ACHN (cell line): ENCODE measurements around the gene CSNK1G2.

Source experiments
- DNase-seq: peaks from one replicate; pipeline ENCODE4 v3.0.0-alpha.2; 2015
- in situ Hi-C: cut with HindIII; loops from 2 replicates; pipeline ENCODE4 v1.10.0; 2017; ENCODE audit warnings: low sequenced_read_pairs, low pct_ligation_motif_present, low pct_unique_long_range_greater_than_20kb

CSNK1G2 gene

GRCh38 chr19:1998712-1999708 is 58.0 kb downstream of the CSNK1G2 start:
- in situ Hi-C loops: no loop called here
- no peak for DNase-seq

- no peak for DNase-seq
- in situ Hi-C loops: no loop called here
Observed at GRCh38 chr19:1999856-2000515, 59.0 kb downstream of the CSNK1G2 start.

GRCh38 chr19:2003874-2004273 is 62.9 kb downstream of the CSNK1G2 start:
- in situ Hi-C loops: no loop called here
- DNase-seq: no peak

- DNase-seq: no peak
- in situ Hi-C loops: no loop called here
Observed at GRCh38 chr19:2010135-2010668, 69.2 kb downstream of the CSNK1G2 start.

- no peak for DNase-seq
- in situ Hi-C loops: no loop called here
Observed at GRCh38 chr19:2011169-2011568, 70.2 kb downstream of the CSNK1G2 start.

GRCh38 chr19:2012941-2013682 is 72.1 kb downstream of the CSNK1G2 start:
- DNase-seq: no peak
- in situ Hi-C loops: no loop called here

GRCh38 chr19:2013683-2013961 is 72.7 kb downstream of the CSNK1G2 start:
- no peak for DNase-seq
- in situ Hi-C loops: no loop called here

GRCh38 chr19:2014131-2014571 is 73.2 kb downstream of the CSNK1G2 start:
- no peak for DNase-seq
- in situ Hi-C loops: no loop called here

GRCh38 chr19:2014731-2015607 is 74.0 kb downstream of the CSNK1G2 start:
- no peak for DNase-seq
- in situ Hi-C loops: no loop called here

GRCh38 chr19:2015608-2015950 is 74.6 kb downstream of the CSNK1G2 start, which contains the start of gene BTBD2:
Gene BTBD2, minus strand, starts transcription at chr19:2015714. Its CDS starts 11 bp downstream, at chr19:2015703.
- in situ Hi-C loops: no loop called here
- DNase-seq: peak; percentile 50

GRCh38 chr19:2016041-2016807 is 75.3 kb downstream of the CSNK1G2 start:
- in situ Hi-C loops: no loop called here
- DNase-seq: peak; percentile 76

GRCh38 chr19:2018752-2019151 is 77.8 kb downstream of the CSNK1G2 start:
- in situ Hi-C loops: no loop called here
- no peak for DNase-seq

GRCh38 chr19:2021453-2022140 is 80.6 kb downstream of the CSNK1G2 start:
- in situ Hi-C loops: no loop called here
- DNase-seq: no peak

- DNase-seq: no peak
- in situ Hi-C loops: no loop called here
Observed at GRCh38 chr19:2022289-2022688, 81.3 kb downstream of the CSNK1G2 start.

- no peak for DNase-seq
- in situ Hi-C loops: no loop called here
Observed at GRCh38 chr19:2026770-2027169, 85.8 kb downstream of the CSNK1G2 start.

GRCh38 chr19:2027361-2027760 is 86.4 kb downstream of the CSNK1G2 start:
- in situ Hi-C loops: no loop called here
- DNase-seq: no peak
